GM12878 (cell line): ENCODE data around the gene DCAF7. TPM values are rescaled to one million over a fixed set of nuclear protein-coding genes. Genes with fewer than 3 reads are reported as not detected.

Experiments
- BMI1 ChIP-seq: fragments of 450-650 bp; IDR thresholded peaks from 2 replicates; pipeline ENCODE4 v1.6.1; 2016; ENCODE audit warnings: mild to moderate bottlenecking, moderate library complexity, borderline replicate concordance
- ETV6 ChIP-seq, 2 experiments: fragments of 450-650 bp in 1 of 2; IDR thresholded peaks in 1 of 2; conservative IDR thresholded peaks in 1 of 2; 2 replicates each; pipeline ENCODE4 v1.6.1; 2014; ENCODE audit warnings: antibody characterized with exemption in 1 of 2, borderline replicate concordance in 1 of 2, low read depth in 1 of 2, mild to moderate bottlenecking in 1 of 2, moderate library complexity in 1 of 2
- GATAD2B ChIP-seq: fragments of 450-650 bp; conservative IDR thresholded peaks from 2 replicates; pipeline ENCODE4 v1.6.1; 2017; ENCODE audit warnings: low read depth, mild to moderate bottlenecking, moderate library complexity
- HDAC2 ChIP-seq: fragments of 200-600 bp; sonication (generic); IDR thresholded peaks from 2 replicates; pipeline ENCODE4 v1.6.1; 2017
- MTA2 ChIP-seq: fragments of 450-650 bp; IDR thresholded peaks from 2 replicates; pipeline ENCODE4 v1.6.1; 2016; ENCODE audit warnings: low read depth, mild to moderate bottlenecking, moderate library complexity
- NRF1 ChIP-seq: conservative IDR thresholded peaks from 2 replicates; pipeline ENCODE4 v1.6.1; 2011; ENCODE audit warnings: mild to moderate bottlenecking, low read depth, low read length, improper control_type of control experiment
- RCOR1 ChIP-seq: conservative IDR thresholded peaks from 2 replicates; pipeline ENCODE4 v1.6.1; 2012; ENCODE audit warnings: low read depth, low read length, improper control_type of control experiment
- TCF12 ChIP-seq: IDR thresholded peaks from 2 replicates; pipeline ENCODE4 v1.6.1; 2011; ENCODE audit warnings: low read depth, mild to moderate bottlenecking, low read length
- ZNF217 ChIP-seq: fragments of 450-650 bp; IDR thresholded peaks from 2 replicates; pipeline ENCODE4 v1.6.1; 2017; ENCODE audit warnings: antibody characterized with exemption, mild to moderate bottlenecking
- ZNF274 ChIP-seq: IDR thresholded peaks from one replicate; pipeline ENCODE4 v1.8.0; 2011; ENCODE audit not compliant: insufficient read length, insufficient read depth
- ZNF384 ChIP-seq: IDR thresholded peaks from 2 replicates; pipeline ENCODE4 v1.6.1; 2012; ENCODE audit warnings: low read depth, mild to moderate bottlenecking, low read length, improper control_type of control experiment, borderline replicate concordance
- polyA plus RNA-seq, 11 experiments: library from polyadenylated mRNA; depleted of rRNA in 4 of 11; unstranded in 6 of 11; stranded (reverse) in 5 of 11; fragments of >200 nt; fragmentation: Nextera tagmentation in 4 of 11; fragmentation: Illumina TruSeq in 1 of 11; extraction: Ambion mirVana in 4 of 11; extraction: Trizol in 1 of 11; gene quantifications; 1 replicate in 1 of 11; 2 replicates in 10 of 11; pipeline versions ENCODE4 v1.2.1 to v1.2.3, GENCODE V29; 2011 to 2016; ENCODE audit warnings: inconsistent platforms in 2 of 11, missing spikeins in 2 of 11, low read depth in 1 of 11
- total RNA-seq, 4 experiments: library from RNA; depleted of rRNA in 3 of 4; stranded (reverse); fragments of >200 nt in 3 of 4; fragmentation: Illumina TruSeq in 1 of 4; extraction: Trizol in 1 of 4; gene quantifications; 2 replicates each; pipeline versions ENCODE4 v1.2.1 to v1.2.3, GENCODE V29; 2013 to 2021
- TF ChIP-seq, protein P1 (sequence below): fragments of 450-650 bp; formaldehyde crosslinking; IDR thresholded peaks from 2 replicates; pipeline ENCODE4 v1.4.0; 2022; ENCODE audit warnings: mild to moderate bottlenecking, moderate library complexity
- TF ChIP-seq, protein P2 (sequence below): fragments of 150-350 bp; IDR thresholded peaks from 2 replicates; pipeline ENCODE4 v1.6.1; 2014; ENCODE audit warnings: mild to moderate bottlenecking, low read depth, low read length
- TF ChIP-seq, protein P3 (sequence below): fragments of 450-650 bp; IDR thresholded peaks from 2 replicates; pipeline ENCODE4 v1.6.1; 2016; ENCODE audit warnings: mild to moderate bottlenecking
- TF ChIP-seq, protein P4 (sequence below): IDR thresholded peaks from 2 replicates; pipeline ENCODE4 v1.6.1; 2011; ENCODE audit warnings: mild to moderate bottlenecking, low read depth, low read length, moderate library complexity; ENCODE audit not compliant: insufficient replicate concordance
- TF ChIP-seq, protein P5 (sequence below): fragments of 450-650 bp; IDR thresholded peaks from 2 replicates; pipeline ENCODE4 v1.6.1; 2018; ENCODE audit warnings: borderline replicate concordance, mild to moderate bottlenecking; ENCODE audit not compliant: partially characterized antibody
- TF ChIP-seq, protein P6 (sequence below): IDR thresholded peaks from 2 replicates; pipeline ENCODE4 v1.6.1; 2012; ENCODE audit warnings: low read depth, low read length, improper control_type of control experiment

The DCAF7 gene
- total and polyA plus RNA-seq, 10 of the 15 experiments (the other 5 are each of a cell fraction or from before 2014, with no cell fraction given), result 27.0 to 103 (median 54.5) TPM

DNA sequence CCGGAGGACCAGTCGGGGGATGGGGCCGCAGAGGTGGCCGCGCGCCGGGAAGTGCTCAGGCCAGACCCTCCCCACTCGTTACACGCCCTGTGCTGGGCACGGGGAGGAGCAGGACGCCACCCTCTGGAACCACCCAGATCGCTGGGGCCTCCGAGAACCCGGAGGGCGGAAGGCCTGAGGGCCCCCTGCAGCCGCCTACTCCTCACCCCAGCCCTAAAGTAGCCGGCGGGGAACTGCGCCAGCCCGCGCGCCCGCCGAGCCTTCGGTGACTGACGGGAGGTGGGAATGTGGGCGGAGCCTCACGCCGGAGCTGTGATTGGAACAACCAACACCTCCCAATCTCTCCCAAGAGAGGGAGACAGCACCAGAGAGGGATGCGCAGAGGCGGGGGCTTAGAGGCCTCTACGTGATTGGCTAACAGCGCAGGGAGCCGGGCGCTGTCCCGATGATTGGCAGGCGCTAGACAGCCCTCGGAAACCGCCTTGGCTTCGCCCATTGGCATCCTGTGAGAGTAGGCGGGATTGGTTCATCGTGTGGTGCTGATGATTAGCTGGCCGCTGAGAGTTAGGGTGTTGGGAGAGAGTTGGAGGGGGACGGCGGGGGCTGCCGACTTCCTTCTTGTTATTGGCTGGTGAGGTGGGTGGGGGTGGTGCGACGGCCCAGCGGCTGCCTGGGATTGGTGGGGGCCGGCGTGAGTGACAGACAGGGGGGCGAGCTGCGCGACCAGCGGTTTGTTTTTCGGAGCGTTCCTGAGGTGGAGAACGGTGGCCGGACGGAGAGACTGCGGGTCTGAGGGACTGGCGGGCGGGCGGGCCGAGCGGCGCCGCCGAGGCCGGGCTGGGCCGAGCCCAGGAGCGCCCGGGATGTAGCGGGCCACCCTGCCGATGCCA lies 71.7 kb downstream of the DCAF7 start, which contains the start of gene MAP3K3 (continued):
- TF ChIP-seq, protein P1, sequence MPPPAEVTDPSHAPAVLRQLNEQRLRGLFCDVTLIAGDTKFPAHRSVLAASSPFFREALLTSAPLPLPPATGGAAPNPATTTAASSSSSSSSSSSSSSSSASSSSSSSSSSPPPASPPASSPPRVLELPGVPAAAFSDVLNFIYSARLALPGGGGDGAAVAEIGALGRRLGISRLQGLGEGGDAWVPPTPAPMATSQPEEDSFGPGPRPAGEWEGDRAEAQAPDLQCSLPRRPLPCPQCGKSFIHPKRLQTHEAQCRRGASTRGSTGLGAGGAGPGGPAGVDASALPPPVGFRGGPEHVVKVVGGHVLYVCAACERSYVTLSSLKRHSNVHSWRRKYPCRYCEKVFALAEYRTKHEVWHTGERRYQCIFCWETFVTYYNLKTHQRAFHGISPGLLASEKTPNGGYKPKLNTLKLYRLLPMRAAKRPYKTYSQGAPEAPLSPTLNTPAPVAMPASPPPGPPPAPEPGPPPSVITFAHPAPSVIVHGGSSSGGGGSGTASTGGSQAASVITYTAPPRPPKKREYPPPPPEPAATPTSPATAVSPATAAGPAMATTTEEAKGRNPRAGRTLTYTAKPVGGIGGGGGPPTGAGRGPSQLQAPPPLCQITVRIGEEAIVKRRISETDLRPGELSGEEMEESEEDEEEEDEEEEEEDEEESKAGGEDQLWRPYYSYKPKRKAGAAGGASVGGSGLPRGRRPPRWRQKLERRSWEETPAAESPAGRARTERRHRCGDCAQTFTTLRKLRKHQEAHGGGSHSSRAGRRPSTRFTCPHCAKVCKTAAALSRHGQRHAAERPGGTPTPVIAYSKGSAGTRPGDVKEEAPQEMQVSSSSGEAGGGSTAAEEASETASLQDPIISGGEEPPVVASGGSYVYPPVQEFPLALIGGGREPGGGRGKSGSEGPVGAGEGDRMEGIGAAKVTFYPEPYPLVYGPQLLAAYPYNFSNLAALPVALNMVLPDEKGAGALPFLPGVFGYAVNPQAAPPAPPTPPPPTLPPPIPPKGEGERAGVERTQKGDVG, result no peak
- TF ChIP-seq, protein P2, sequence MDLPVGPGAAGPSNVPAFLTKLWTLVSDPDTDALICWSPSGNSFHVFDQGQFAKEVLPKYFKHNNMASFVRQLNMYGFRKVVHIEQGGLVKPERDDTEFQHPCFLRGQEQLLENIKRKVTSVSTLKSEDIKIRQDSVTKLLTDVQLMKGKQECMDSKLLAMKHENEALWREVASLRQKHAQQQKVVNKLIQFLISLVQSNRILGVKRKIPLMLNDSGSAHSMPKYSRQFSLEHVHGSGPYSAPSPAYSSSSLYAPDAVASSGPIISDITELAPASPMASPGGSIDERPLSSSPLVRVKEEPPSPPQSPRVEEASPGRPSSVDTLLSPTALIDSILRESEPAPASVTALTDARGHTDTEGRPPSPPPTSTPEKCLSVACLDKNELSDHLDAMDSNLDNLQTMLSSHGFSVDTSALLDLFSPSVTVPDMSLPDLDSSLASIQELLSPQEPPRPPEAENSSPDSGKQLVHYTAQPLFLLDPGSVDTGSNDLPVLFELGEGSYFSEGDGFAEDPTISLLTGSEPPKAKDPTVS, result no peak
- TF ChIP-seq TCF12, result no peak
- TF ChIP-seq HDAC2, result no peak
- TF ChIP-seq ZNF217, result no peak
- TF ChIP-seq, protein P3, sequence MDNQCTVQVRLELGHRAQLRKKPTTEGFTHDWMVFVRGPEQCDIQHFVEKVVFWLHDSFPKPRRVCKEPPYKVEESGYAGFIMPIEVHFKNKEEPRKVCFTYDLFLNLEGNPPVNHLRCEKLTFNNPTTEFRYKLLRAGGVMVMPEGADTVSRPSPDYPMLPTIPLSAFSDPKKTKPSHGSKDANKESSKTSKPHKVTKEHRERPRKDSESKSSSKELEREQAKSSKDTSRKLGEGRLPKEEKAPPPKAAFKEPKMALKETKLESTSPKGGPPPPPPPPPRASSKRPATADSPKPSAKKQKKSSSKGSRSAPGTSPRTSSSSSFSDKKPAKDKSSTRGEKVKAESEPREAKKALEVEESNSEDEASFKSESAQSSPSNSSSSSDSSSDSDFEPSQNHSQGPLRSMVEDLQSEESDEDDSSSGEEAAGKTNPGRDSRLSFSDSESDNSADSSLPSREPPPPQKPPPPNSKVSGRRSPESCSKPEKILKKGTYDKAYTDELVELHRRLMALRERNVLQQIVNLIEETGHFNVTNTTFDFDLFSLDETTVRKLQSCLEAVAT, result no peak
- peak; percentile 44 for TF ChIP-seq NRF1
- TF ChIP-seq ETV6 (conservative IDR thresholded peaks at IDR 0.05 in 1 of 2, IDR thresholded peaks at IDR 0.05 in 1 of 2; ENCODE audit: borderline replicate concordance in 1 of 2, low read depth in 1 of 2), result peak in 1 of 2 experiments; percentile 74; a peak in 1 of 4 replicates
- TF ChIP-seq RCOR1, result no peak
- TF ChIP-seq, protein P4, sequence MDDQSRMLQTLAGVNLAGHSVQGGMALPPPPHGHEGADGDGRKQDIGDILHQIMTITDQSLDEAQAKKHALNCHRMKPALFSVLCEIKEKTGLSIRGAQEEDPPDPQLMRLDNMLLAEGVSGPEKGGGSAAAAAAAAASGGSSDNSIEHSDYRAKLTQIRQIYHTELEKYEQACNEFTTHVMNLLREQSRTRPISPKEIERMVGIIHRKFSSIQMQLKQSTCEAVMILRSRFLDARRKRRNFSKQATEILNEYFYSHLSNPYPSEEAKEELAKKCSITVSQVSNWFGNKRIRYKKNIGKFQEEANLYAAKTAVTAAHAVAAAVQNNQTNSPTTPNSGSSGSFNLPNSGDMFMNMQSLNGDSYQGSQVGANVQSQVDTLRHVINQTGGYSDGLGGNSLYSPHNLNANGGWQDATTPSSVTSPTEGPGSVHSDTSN, result peak; percentile 94
- no peak for TF ChIP-seq ZNF384
- TF ChIP-seq, protein P5, sequence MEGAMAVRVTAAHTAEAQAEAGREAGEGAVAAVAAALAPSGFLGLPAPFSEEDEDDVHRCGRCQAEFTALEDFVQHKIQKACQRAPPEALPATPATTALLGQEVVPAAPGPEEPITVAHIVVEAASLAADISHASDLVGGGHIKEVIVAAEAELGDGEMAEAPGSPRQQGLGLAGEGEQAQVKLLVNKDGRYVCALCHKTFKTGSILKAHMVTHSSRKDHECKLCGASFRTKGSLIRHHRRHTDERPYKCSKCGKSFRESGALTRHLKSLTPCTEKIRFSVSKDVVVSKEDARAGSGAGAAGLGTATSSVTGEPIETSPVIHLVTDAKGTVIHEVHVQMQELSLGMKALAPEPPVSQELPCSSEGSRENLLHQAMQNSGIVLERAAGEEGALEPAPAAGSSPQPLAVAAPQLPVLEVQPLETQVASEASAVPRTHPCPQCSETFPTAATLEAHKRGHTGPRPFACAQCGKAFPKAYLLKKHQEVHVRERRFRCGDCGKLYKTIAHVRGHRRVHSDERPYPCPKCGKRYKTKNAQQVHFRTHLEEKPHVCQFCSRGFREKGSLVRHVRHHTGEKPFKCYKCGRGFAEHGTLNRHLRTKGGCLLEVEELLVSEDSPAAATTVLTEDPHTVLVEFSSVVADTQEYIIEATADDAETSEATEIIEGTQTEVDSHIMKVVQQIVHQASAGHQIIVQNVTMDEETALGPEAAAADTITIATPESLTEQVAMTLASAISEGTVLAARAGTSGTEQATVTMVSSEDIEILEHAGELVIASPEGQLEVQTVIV, result peak; percentile 46
- TF ChIP-seq ZNF274, result no peak
- TF ChIP-seq MTA2, result no peak
- TF ChIP-seq, protein P6, sequence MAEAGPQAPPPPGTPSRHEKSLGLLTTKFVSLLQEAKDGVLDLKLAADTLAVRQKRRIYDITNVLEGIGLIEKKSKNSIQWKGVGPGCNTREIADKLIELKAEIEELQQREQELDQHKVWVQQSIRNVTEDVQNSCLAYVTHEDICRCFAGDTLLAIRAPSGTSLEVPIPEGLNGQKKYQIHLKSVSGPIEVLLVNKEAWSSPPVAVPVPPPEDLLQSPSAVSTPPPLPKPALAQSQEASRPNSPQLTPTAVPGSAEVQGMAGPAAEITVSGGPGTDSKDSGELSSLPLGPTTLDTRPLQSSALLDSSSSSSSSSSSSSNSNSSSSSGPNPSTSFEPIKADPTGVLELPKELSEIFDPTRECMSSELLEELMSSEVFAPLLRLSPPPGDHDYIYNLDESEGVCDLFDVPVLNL, result no peak
- peak; percentile 91 for TF ChIP-seq GATAD2B
- TF ChIP-seq BMI1, result no peak
